Measurements from ENCODE around the gene RAPGEF3. TPM values are rescaled to one million over a fixed set of nuclear protein-coding genes. Genes with fewer than 3 reads are reported as not detected.

The RAPGEF3 gene
- total RNA-seq, 6 donors from 2014 or later, result 19.0 to 94.0 (median 52.1) TPM

GRCh38 chr12:47750916-47751470 is 7.7 kb downstream of the RAPGEF3 start:
- Histone ChIP-seq H3K4me3 (no peak overlapping the region), H3K27me3 (no peaks in the 10 kb centered on the region), H3K27ac (no peak overlapping the region), H3K9me3 (no peaks in the 10 kb centered on the region), H3K4me1 (peaks cover 36 to 44% (median 38%) of the 10 kb centered on the region in 4 donors), H3K36me3 (peaks cover 0 to 53% (median 26%) of the 10 kb centered on the region in 4 donors)
- WGBS, 2 donors, result 92 to 93% methylated on average over 6 to 18 of the region's 19 CpGs
- no peak for DNase-seq
- TF ChIP-seq POLR2A (IDR thresholded peaks at IDR 0.05), result no peak
- no peak for TF ChIP-seq EP300 (IDR thresholded peaks at IDR 0.05)
- TF ChIP-seq POLR2AphosphoS5 (IDR thresholded peaks at IDR 0.05), result no peak
- no peak for TF ChIP-seq CTCF (IDR thresholded peaks at IDR 0.05)
- ATAC-seq (ENCODE audit: low FRiP score in 2 of 2), result no peak

- peak in 1 of 2 donors; percentile 18 for ATAC-seq (ENCODE audit: low FRiP score in 2 of 2)
- 77 to 86% methylated on average over 10 of the region's 10 CpGs for WGBS, 2 donors
- Histone ChIP-seq H3K27me3 (no peaks in the 10 kb centered on the region), H3K4me1 (peaks cover 30 to 37% (median 32%) of the 10 kb centered on the region in 4 donors), H3K27ac (no peak overlapping the region), H3K36me3 (peaks cover 0 to 55% (median 26%) of the 10 kb centered on the region in 4 donors), H3K4me3 (no peak overlapping the region), H3K9me3 (no peaks in the 10 kb centered on the region)
- no peak for DNase-seq
- TF ChIP-seq CTCF (IDR thresholded peaks at IDR 0.05) (no peak), POLR2A (IDR thresholded peaks at IDR 0.05) (no peak), EP300 (IDR thresholded peaks at IDR 0.05) (no peak), POLR2AphosphoS5 (IDR thresholded peaks at IDR 0.05) (no peak)
Observed at GRCh38 chr12:47750229-47750798, 8.4 kb downstream of the RAPGEF3 start.

GRCh38 chr12:47748899-47749298 is 9.8 kb downstream of the RAPGEF3 start:
- H3K36me3 ChIP-seq, result peaks cover 0 to 55% (median 26%) of the 10 kb centered on the region in 4 donors
- H3K27ac ChIP-seq, result no peak overlapping the region
- no peak for TF ChIP-seq POLR2AphosphoS5 (IDR thresholded peaks at IDR 0.05)
- no peak for TF ChIP-seq POLR2A (IDR thresholded peaks at IDR 0.05)
- no peak for TF ChIP-seq EP300 (IDR thresholded peaks at IDR 0.05)
- TF ChIP-seq CTCF (IDR thresholded peaks at IDR 0.05), result no peak
- no peaks in the 10 kb centered on the region for H3K27me3 ChIP-seq
- no peak overlapping the region for H3K4me3 ChIP-seq
- DNase-seq, result no peak
- H3K4me1 ChIP-seq, result peaks cover 16 to 23% (median 18%) of the 10 kb centered on the region in 4 donors
- WGBS, 2 donors, result 97% methylated on average over 3 of the region's 3 CpGs
- H3K9me3 ChIP-seq, result no peaks in the 10 kb centered on the region
- ATAC-seq (ENCODE audit: low FRiP score in 2 of 2), result no peak

GRCh38 chr12:47748507-47748828 is 10.2 kb downstream of the RAPGEF3 start:
- Histone ChIP-seq H3K36me3 (peaks cover 0 to 55% (median 26%) of the 10 kb centered on the region in 4 donors), H3K4me1 (peaks cover 12 to 18% (median 15%) of the 10 kb centered on the region in 4 donors), H3K4me3 (no peak overlapping the region), H3K27ac (no peak overlapping the region), H3K27me3 (no peaks in the 10 kb centered on the region), H3K9me3 (no peaks in the 10 kb centered on the region)
- WGBS, 2 donors, result 92 to 100% methylated on average over 1 of the region's 1 CpG
- ATAC-seq (ENCODE audit: low FRiP score in 2 of 2) (no peak), DNase-seq (no peak)
- TF ChIP-seq CTCF (IDR thresholded peaks at IDR 0.05) (no peak), POLR2A (IDR thresholded peaks at IDR 0.05) (no peak), POLR2AphosphoS5 (IDR thresholded peaks at IDR 0.05) (no peak), EP300 (IDR thresholded peaks at IDR 0.05) (no peak)

Measured in upper lobe of left lung (tissue), 6 donors.